NT2/D1 (cell line): ENCODE data around the gene RPS18.

ENCODE experiments used
- DNase-seq: peaks from one replicate; pipeline ENCODE4 v3.0.0-alpha.2; 2011; ENCODE audit warnings: low read depth, low spot score
- H3K27me3 ChIP-seq: 2 replicates; pipeline ENCODE4 v1.6.0; 2011; ENCODE audit warnings: mild to moderate bottlenecking; ENCODE audit not compliant: insufficient read length, insufficient read depth
- H3K36me3 ChIP-seq: 2 replicates; pipeline ENCODE4 v1.6.1; 2011; ENCODE audit warnings: mild to moderate bottlenecking, low read length, mixed read lengths; ENCODE audit not compliant: insufficient read depth, insufficient read length
- H3K4me1 ChIP-seq: 2 replicates; pipeline ENCODE4 v1.5.1; 2011; ENCODE audit not compliant: insufficient read depth, insufficient read length
- H3K4me3 ChIP-seq: 2 replicates; pipeline ENCODE4 v1.5.1; 2011; ENCODE audit warnings: low read depth; ENCODE audit not compliant: insufficient read length
- H3K9ac ChIP-seq: 2 replicates; pipeline ENCODE4 v1.6.0; 2011; ENCODE audit warnings: low read depth; ENCODE audit not compliant: insufficient read length
- H3K9me3 ChIP-seq: 2 replicates; pipeline ENCODE4 v1.5.1; 2011; ENCODE audit warnings: mild to moderate bottlenecking, low read length; ENCODE audit not compliant: insufficient read depth
- SUZ12 ChIP-seq: IDR thresholded peaks from 2 replicates; pipeline ENCODE4 v1.6.1; 2011; ENCODE audit not compliant: insufficient read length, insufficient read depth; ENCODE audit errors: extremely low read depth
- YY1 ChIP-seq: IDR thresholded peaks from 2 replicates; pipeline ENCODE4 v1.6.1; 2011; ENCODE audit not compliant: insufficient read length, insufficient read depth
- ZNF274 ChIP-seq: IDR thresholded peaks from 2 replicates; pipeline ENCODE4 v1.6.1; 2011; ENCODE audit warnings: mild to moderate bottlenecking, low read depth, low read length

Gene RPS18

GRCh38 chr6:33243476-33243875, 28.4 kb upstream of the RPS18 start:
- H3K4me3 ChIP-seq: no peak overlapping the region
- TF ChIP-seq ZNF274 (no peak), SUZ12 (no peak)
- peaks cover 21% of the 10 kb centered on the region for H3K27me3 ChIP-seq
- H3K36me3 ChIP-seq: no peaks in the 10 kb centered on the region
- no peak for DNase-seq
- no peaks in the 10 kb centered on the region for H3K4me1 ChIP-seq
- H3K9me3 ChIP-seq: no peaks in the 10 kb centered on the region
- no peak overlapping the region for H3K9ac ChIP-seq

GRCh38 chr6:33247977-33248642, 23.8 kb upstream of the RPS18 start:
- peak; percentile 71 for DNase-seq
- H3K9ac ChIP-seq: peak overlapping the region; percentile 63
- H3K9me3 ChIP-seq: no peaks in the 10 kb centered on the region
- no peak for TF ChIP-seq ZNF274
- no peak for TF ChIP-seq YY1
- no peak for TF ChIP-seq SUZ12
- peaks cover 3% of the 10 kb centered on the region for H3K4me1 ChIP-seq
- peak overlapping the region; percentile 37 for H3K4me3 ChIP-seq
- H3K36me3 ChIP-seq: peaks cover 16% of the 10 kb centered on the region
- H3K27me3 ChIP-seq: peaks cover 18% of the 10 kb centered on the region

- H3K27me3 ChIP-seq: peaks cover 18% of the 10 kb centered on the region
- H3K9me3 ChIP-seq: no peaks in the 10 kb centered on the region
- peaks cover 3% of the 10 kb centered on the region for H3K4me1 ChIP-seq
- peaks cover 16% of the 10 kb centered on the region for H3K36me3 ChIP-seq
- peak overlapping the region; percentile 37 for H3K4me3 ChIP-seq
- H3K9ac ChIP-seq: peak overlapping the region; percentile 63
- TF ChIP-seq YY1 (no peak), SUZ12 (no peak), ZNF274 (no peak)
- no peak for DNase-seq
Observed at GRCh38 chr6:33248643-33248931, 23.3 kb upstream of the RPS18 start.

GRCh38 chr6:33248932-33249731, 22.7 kb upstream of the RPS18 start:
- no peak for TF ChIP-seq ZNF274
- peaks cover 16% of the 10 kb centered on the region for H3K36me3 ChIP-seq
- H3K4me3 ChIP-seq: peak overlapping the region; percentile 70
- peak overlapping the region; percentile 96 for H3K9ac ChIP-seq
- peaks cover 3% of the 10 kb centered on the region for H3K4me1 ChIP-seq
- peaks cover 18% of the 10 kb centered on the region for H3K27me3 ChIP-seq
- peak; percentile 94 for DNase-seq
- no peaks in the 10 kb centered on the region for H3K9me3 ChIP-seq

GRCh38 chr6:33249732-33250630, 21.9 kb upstream of the RPS18 start:
- H3K9me3 ChIP-seq: no peaks in the 10 kb centered on the region
- TF ChIP-seq YY1 (no peak), ZNF274 (no peak), SUZ12 (no peak)
- H3K36me3 ChIP-seq: peaks cover 16% of the 10 kb centered on the region
- H3K27me3 ChIP-seq: peaks cover 18% of the 10 kb centered on the region
- DNase-seq: no peak
- H3K9ac ChIP-seq: peak overlapping the region; percentile 96
- peak overlapping the region; percentile 70 for H3K4me3 ChIP-seq
- peaks cover 3% of the 10 kb centered on the region for H3K4me1 ChIP-seq

- H3K9ac ChIP-seq: no peak overlapping the region
- H3K4me3 ChIP-seq: no peak overlapping the region
- H3K27me3 ChIP-seq: peaks cover 18% of the 10 kb centered on the region
- TF ChIP-seq SUZ12 (no peak), YY1 (no peak), ZNF274 (no peak)
- H3K36me3 ChIP-seq: peaks cover 16% of the 10 kb centered on the region
- peaks cover 3% of the 10 kb centered on the region for H3K4me1 ChIP-seq
- no peak for DNase-seq
- no peaks in the 10 kb centered on the region for H3K9me3 ChIP-seq
Observed at GRCh38 chr6:33250731-33251130, 21.1 kb upstream of the RPS18 start.

GRCh38 chr6:33251395-33252012, 20.4 kb upstream of the RPS18 start:
- Histone ChIP-seq H3K4me3 (no peak overlapping the region), H3K9ac (peak overlapping the region; percentile 21), H3K9me3 (no peaks in the 10 kb centered on the region), H3K36me3 (peaks cover 16% of the 10 kb centered on the region), H3K4me1 (peaks cover 3% of the 10 kb centered on the region), H3K27me3 (peaks cover 12% of the 10 kb centered on the region)
- no peak for DNase-seq
- no peak for TF ChIP-seq YY1
- no peak for TF ChIP-seq SUZ12
- no peak for TF ChIP-seq ZNF274
